ENCODE data around the gene PCSK7. TPM values are rescaled to one million over a fixed set of nuclear protein-coding genes. Genes with fewer than 3 reads are reported as not detected.

The PCSK7 gene
- total RNA-seq, 1 donor: 42.6 TPM

- TF ChIP-seq CTCF (IDR thresholded peaks at IDR 0.05; ENCODE audit: insufficient read depth, low read length): no peak
- DNase-seq (ENCODE audit: low read depth): no peak
- no peak overlapping the region for H3K4me3 ChIP-seq (ENCODE audit: low read depth, low read length)
These were observed 36.6 kb downstream of the PCSK7 start for GRCh38 chr11:117195258-117195657.

GRCh38 chr11:117194267-117194666 is 37.6 kb downstream of the PCSK7 start:
- no peak for DNase-seq (ENCODE audit: low read depth)
- no peak for TF ChIP-seq CTCF (IDR thresholded peaks at IDR 0.05; ENCODE audit: insufficient read depth, low read length)
- no peak overlapping the region for H3K4me3 ChIP-seq (ENCODE audit: low read depth, low read length)

- no peak for DNase-seq (ENCODE audit: low read depth)
- TF ChIP-seq CTCF (IDR thresholded peaks at IDR 0.05; ENCODE audit: insufficient read depth, low read length): no peak
- no peak overlapping the region for H3K4me3 ChIP-seq (ENCODE audit: low read depth, low read length)
These were observed 38.5 kb downstream of the PCSK7 start for GRCh38 chr11:117193130-117194020.

- no peak for DNase-seq (ENCODE audit: low read depth)
- no peak overlapping the region for H3K4me3 ChIP-seq (ENCODE audit: low read depth, low read length)
- no peak for TF ChIP-seq CTCF (IDR thresholded peaks at IDR 0.05; ENCODE audit: insufficient read depth, low read length)
These were observed 39.4 kb downstream of the PCSK7 start for GRCh38 chr11:117192401-117192875.

GRCh38 chr11:117191680-117192400 is 40.0 kb downstream of the PCSK7 start:
- no peak for TF ChIP-seq CTCF (IDR thresholded peaks at IDR 0.05; ENCODE audit: insufficient read depth, low read length)
- DNase-seq (ENCODE audit: low read depth): no peak

GRCh38 chr11:117189941-117190544 is 41.8 kb downstream of the PCSK7 start:
- DNase-seq (ENCODE audit: low read depth): no peak
- no peak for TF ChIP-seq CTCF (IDR thresholded peaks at IDR 0.05; ENCODE audit: insufficient read depth, low read length)
- H3K4me3 ChIP-seq (ENCODE audit: low read depth, low read length): no peak overlapping the region

More at GRCh38 chr11:117191680-117192400, 40.0 kb downstream of the PCSK7 start:
- no peak overlapping the region for H3K4me3 ChIP-seq (ENCODE audit: low read depth, low read length)
